Measurements from ENCODE around the gene CNDP2. TPM values are rescaled to one million over a fixed set of nuclear protein-coding genes. Genes with fewer than 3 reads are reported as not detected.

The CNDP2 gene
- total RNA-seq, 1 donor from 2014 or later = 237 TPM

DNA sequence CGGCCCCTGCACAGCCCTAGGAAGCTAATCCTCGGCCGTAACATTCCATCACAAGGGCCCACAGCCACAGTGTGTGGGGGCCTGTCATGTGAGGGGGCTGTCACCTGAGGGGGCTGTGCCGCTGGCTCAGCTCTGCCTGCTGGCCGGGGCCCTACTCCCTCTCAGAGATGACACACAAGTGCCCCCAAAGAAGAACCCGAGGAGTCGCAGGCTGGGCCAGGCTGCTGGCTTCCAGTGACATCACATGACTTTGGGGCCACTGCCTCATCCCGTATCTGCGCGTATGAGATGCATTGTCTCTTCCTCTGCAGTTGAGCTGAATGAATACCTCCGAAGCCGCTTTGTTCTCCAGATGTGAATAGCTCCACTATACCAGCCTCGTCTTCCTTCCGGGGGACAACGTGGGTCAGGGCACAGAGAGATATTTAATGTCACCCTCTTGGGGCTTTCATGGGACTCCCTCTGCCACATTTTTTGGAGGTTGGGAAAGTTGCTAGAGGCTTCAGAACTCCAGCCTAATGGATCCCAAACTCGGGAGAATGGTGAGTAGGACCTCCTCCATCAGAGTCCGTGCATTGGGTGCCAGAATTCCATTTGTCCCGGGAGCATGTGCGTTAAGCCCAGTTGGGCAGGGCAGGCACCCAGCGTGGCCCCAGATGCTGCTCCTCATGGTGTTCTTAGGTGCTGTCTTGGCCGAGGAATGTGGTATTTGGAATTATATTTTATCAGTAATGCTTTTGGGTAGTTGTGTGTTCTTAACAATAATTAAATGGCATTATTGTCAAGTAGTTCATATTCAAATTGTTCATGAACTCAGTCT, 38.2 kb downstream of the CNDP2 start, which contains the start of gene CNDP1:
Gene CNDP1, plus strand, starts transcription at position 351 of the 820 bp plus-strand sequence. Its CDS starts 168 bp downstream, at position 519.
- ATAC-seq (no peak), DNase-seq (no peak)
- Histone ChIP-seq H3K4me3 (no peak within 1 kb of the TSS), H3K4me1 (no peaks in the 10 kb centered on the region), H3K9me3 (no peaks in the 10 kb centered on the region), H3K27me3 (ENCODE audit: low read depth) (no peaks in the 10 kb centered on the region), H3K27ac (no peak within 1 kb of the TSS), H3K36me3 (no peaks in the 10 kb centered on the region)
- intact Hi-C loops (cut with DNase I) = no loop called here
- TF ChIP-seq, protein P1, sequence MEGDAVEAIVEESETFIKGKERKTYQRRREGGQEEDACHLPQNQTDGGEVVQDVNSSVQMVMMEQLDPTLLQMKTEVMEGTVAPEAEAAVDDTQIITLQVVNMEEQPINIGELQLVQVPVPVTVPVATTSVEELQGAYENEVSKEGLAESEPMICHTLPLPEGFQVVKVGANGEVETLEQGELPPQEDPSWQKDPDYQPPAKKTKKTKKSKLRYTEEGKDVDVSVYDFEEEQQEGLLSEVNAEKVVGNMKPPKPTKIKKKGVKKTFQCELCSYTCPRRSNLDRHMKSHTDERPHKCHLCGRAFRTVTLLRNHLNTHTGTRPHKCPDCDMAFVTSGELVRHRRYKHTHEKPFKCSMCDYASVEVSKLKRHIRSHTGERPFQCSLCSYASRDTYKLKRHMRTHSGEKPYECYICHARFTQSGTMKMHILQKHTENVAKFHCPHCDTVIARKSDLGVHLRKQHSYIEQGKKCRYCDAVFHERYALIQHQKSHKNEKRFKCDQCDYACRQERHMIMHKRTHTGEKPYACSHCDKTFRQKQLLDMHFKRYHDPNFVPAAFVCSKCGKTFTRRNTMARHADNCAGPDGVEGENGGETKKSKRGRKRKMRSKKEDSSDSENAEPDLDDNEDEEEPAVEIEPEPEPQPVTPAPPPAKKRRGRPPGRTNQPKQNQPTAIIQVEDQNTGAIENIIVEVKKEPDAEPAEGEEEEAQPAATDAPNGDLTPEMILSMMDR (IDR thresholded peaks at IDR 0.05) = no peak

DNA sequence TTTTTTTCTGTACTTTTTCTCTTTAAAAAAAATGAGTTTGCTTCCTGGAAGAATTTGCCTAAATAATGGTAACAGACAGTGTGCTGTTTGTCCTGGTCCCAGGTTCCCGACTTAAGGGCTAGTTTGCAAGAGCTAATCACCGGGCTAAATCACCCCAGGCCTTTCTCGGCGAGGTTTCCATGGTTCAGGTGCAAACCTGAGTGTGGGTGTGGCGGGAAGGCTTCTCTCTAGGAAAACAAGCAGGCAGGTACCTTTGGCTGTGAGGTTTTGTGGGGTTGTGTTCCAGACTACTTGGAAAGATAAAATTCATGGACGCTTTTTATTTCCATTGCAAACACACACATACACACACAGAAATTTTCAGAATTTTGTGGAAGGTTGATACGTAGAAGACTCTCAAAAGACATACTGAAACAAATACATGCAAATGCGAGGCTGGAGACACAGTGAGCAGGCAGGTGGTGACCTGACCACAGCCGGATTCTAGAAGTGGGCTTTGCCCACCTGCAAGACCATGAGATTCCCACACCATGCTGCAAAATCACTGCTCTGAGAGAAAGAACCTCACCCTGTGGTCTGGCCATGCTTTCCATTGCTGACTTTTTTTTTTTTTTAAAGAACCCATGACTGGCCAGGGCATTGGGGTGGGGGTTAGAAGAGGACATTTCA, 39.0 kb downstream of the CNDP2 start:
- H3K4me1 ChIP-seq = no peaks in the 10 kb centered on the region
- TF ChIP-seq, protein P1 (IDR thresholded peaks at IDR 0.05) = no peak
- no peak overlapping the region for H3K4me3 ChIP-seq
- H3K9me3 ChIP-seq = no peaks in the 10 kb centered on the region
- H3K27ac ChIP-seq = no peak overlapping the region
- ATAC-seq (no peak), DNase-seq (no peak)
- no peaks in the 10 kb centered on the region for H3K27me3 ChIP-seq (ENCODE audit: low read depth)
- H3K36me3 ChIP-seq = no peaks in the 10 kb centered on the region
- intact Hi-C loops (cut with DNase I) = no loop called here

DNA sequence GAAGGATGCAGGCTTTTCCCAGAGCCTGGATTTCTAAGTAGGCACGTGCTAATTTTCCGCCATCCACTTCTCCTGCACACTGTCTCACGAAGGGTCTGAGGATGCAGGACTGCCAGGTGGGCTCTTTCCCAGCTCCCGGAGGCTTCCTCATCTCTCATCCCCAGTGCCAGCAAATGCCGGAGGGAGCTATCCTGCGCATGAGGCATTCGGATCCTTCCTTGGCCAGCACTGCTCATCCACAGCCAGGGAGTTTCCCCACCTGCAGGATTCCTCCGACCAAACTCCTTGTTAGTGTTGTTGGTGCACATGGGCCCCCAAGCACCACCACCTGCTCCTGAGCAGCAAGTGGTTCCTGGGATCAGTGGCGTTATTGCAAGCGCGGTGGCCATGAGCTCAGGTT, 43.1 kb downstream of the CNDP2 start:
- Histone ChIP-seq H3K9me3 (no peaks in the 10 kb centered on the region), H3K4me1 (no peaks in the 10 kb centered on the region), H3K4me3 (no peak overlapping the region), H3K27me3 (ENCODE audit: low read depth) (no peaks in the 10 kb centered on the region), H3K27ac (no peak overlapping the region), H3K36me3 (no peaks in the 10 kb centered on the region)
- DNase-seq (no peak), ATAC-seq (no peak)
- intact Hi-C loops (cut with DNase I) = no loop called here
- TF ChIP-seq, protein P1 (IDR thresholded peaks at IDR 0.05) = no peak

DNA sequence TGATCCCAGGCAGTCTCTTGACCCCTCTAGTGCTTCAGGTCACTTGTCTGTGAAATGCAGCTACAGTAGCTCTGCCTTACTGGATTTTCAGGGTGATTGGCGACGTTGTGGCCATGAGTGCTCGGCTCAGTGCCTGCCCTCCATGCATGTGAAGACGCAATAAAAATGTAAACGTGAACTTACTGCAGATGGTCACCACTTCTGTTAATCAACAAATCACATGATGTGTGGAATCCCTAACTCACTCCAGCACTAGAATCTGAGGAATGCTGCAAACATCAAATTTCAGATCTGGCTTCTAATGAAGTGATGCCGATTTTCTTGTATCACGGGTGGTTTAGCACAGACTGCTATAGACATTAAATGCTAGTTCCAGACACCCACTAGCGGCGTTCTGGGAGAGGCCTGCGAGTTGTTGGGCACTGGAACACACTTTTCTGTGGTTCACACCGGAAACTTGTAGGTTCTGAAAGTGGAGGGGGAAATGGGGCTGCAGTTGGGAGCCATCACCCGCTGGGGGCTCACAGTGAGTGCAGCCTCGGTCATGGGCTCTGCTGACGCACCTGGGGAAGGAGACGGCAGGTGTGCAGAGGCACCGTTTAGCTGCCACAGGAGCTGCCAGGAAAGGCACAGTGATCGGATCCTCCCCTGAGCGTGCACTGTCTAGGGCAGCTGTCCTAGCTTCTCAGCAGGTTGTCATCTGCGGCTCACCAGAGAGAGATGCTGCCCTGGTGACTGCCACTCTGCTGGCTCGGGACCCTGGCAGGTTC, 44.7 kb downstream of the CNDP2 start:
- ATAC-seq = no peak
- no peaks in the 10 kb centered on the region for H3K27me3 ChIP-seq (ENCODE audit: low read depth)
- H3K4me1 ChIP-seq = no peaks in the 10 kb centered on the region
- DNase-seq = no peak
- intact Hi-C loops (cut with DNase I) = no loop called here
- no peaks in the 10 kb centered on the region for H3K9me3 ChIP-seq
- TF ChIP-seq, protein P1 (IDR thresholded peaks at IDR 0.05) = no peak
- H3K27ac ChIP-seq = no peak overlapping the region
- no peaks in the 10 kb centered on the region for H3K36me3 ChIP-seq
- no peak overlapping the region for H3K4me3 ChIP-seq

DNA sequence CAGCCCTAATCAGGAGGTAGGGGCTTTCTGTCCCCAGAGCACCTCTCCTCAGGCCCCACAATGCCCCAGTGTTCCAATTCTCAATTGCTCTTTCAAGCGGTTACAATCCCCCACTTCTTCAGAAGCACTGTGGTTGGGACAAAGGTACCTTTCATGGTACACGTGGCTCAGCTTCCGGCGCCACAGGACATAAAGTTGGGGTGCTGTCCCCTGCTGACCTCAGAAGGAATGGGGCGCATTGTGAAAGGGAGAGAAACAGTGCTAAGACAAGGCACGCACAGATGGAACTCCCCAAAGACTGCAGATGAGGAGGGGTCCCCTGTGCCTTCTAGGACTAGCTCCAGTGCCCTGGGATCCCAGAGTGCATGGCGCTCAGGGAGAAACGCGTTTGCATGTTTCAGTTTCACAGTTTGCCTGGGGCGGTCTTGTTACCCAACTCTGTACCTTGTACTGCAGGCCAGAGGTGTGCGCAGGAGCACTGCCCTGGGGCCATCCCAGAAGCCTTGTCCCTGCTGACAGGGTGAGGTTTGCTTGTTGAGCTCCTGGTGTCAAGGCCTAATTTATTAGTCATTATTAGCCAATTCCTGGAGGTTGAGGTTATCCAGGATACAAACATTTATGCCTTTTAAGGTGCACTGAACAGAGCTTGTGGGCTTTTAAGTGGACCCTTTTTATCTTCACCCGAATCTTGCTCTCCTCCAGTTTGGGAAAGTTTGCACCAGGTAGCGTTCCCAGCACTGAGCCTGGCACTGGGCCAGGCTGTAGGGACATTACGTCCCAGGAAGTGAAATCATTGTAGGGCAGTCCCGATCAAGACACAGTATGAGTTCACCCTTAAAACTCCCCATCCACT, 45.8 kb downstream of the CNDP2 start:
- intact Hi-C loops (cut with DNase I) = no loop called here
- H3K4me1 ChIP-seq = peaks cover 9% of the 10 kb centered on the region
- no peak overlapping the region for H3K4me3 ChIP-seq
- TF ChIP-seq, protein P1 (IDR thresholded peaks at IDR 0.05) = no peak
- peak; percentile 42 to 62 for ATAC-seq
- no peak for DNase-seq
- no peaks in the 10 kb centered on the region for H3K9me3 ChIP-seq
- H3K27me3 ChIP-seq (ENCODE audit: low read depth) = no peaks in the 10 kb centered on the region
- no peak overlapping the region for H3K27ac ChIP-seq
- no peaks in the 10 kb centered on the region for H3K36me3 ChIP-seq
